Neural cell (in vitro differentiated cells): ENCODE measurements around the gene MT1H. TPM values are rescaled to one million over a fixed set of nuclear protein-coding genes. Genes with fewer than 3 reads are reported as not detected.

Experiments
- H2AFZ ChIP-seq: fragments of 200-600, 300-800 bp; sonication (generic), shearing (Covaris generic); 2 replicates; pipeline ENCODE4 v1.6.0; 2014; ENCODE audit warnings: low read depth, mild to moderate bottlenecking, antibody characterized with exemption, low read length, moderate library complexity
- H3F3A ChIP-seq: fragments of 200-600 bp; shearing (Covaris generic); 2 replicates; pipeline ENCODE4 v1.6.1; 2016; ENCODE audit warnings: mild to moderate bottlenecking, moderate library complexity, mixed read lengths, antibody characterized with exemption, low read length; ENCODE audit not compliant: insufficient read depth, poor library complexity, severe bottlenecking
- H3K27ac ChIP-seq: fragments of 200-600, 300-800 bp; sonication (generic), shearing (Covaris generic); 2 replicates; pipeline ENCODE4 v1.5.1; 2014; ENCODE audit warnings: mild to moderate bottlenecking, low read length, moderate library complexity
- H3K27me3 ChIP-seq: fragments of 300-800, 200-600 bp; sonication (generic), shearing (Covaris generic); 2 replicates; pipeline ENCODE4 v1.6.0; 2014; ENCODE audit warnings: mild to moderate bottlenecking, low read depth, low read length, moderate library complexity; ENCODE audit not compliant: insufficient read depth
- H3K36me3 ChIP-seq: fragments of 300-800, 200-600 bp; sonication (generic), shearing (Covaris generic); 2 replicates; pipeline ENCODE4 v1.5.1; 2014; ENCODE audit warnings: mild to moderate bottlenecking, antibody characterized with exemption, low read length, moderate library complexity; ENCODE audit not compliant: insufficient read depth
- H3K4me2 ChIP-seq: fragments of 300-800, 200-600 bp; sonication (generic), shearing (Covaris generic); 2 replicates; pipeline ENCODE4 v1.6.0; 2014; ENCODE audit warnings: mild to moderate bottlenecking, low read length
- H3K4me3 ChIP-seq: fragments of 300-800, 200-600 bp; sonication (generic), shearing (Covaris generic); 2 replicates; pipeline ENCODE4 v1.5.1; 2014; ENCODE audit warnings: mild to moderate bottlenecking, low read length, moderate library complexity
- H3K79me2 ChIP-seq: fragments of 200-600 bp; shearing (Covaris generic); replicated peaks from 2 replicates; pipeline ENCODE4 v1.6.0; 2014; ENCODE audit warnings: mild to moderate bottlenecking, low read length, moderate library complexity; ENCODE audit not compliant: insufficient read depth
- H3K9ac ChIP-seq: fragments of 300-800, 200-600 bp; sonication (generic), shearing (Covaris generic); 2 replicates; pipeline ENCODE4 v1.6.1; 2016; ENCODE audit warnings: mild to moderate bottlenecking, low read length, mixed read lengths
- H3K9me2 ChIP-seq: fragments of 200-600 bp; shearing (Covaris generic); 2 replicates; pipeline ENCODE4 v1.6.1; 2016; ENCODE audit warnings: mild to moderate bottlenecking, low read length, mixed read lengths; ENCODE audit not compliant: insufficient read depth
- H3K9me3 ChIP-seq: fragments of 200-600, 300-800 bp; sonication (generic), shearing (Covaris generic); 2 replicates; pipeline ENCODE4 v1.6.1; 2016; ENCODE audit warnings: mild to moderate bottlenecking, mixed run types, low read length, moderate library complexity, mixed read lengths
- H4K20me1 ChIP-seq: fragments of 200-600 bp; shearing (Covaris generic); 2 replicates; pipeline ENCODE4 v1.6.1; 2016; ENCODE audit warnings: mild to moderate bottlenecking, mixed run types; ENCODE audit not compliant: insufficient read depth
- EP300 ChIP-seq: fragments of 450-650 bp; conservative IDR thresholded peaks from 2 replicates; pipeline ENCODE4 v1.6.1; 2014; ENCODE audit warnings: antibody characterized with exemption, mild to moderate bottlenecking, moderate library complexity; ENCODE audit not compliant: poor library complexity, severe bottlenecking
- EZH2 ChIP-seq: fragments of 200-600, 300-800 bp; shearing (Covaris generic), sonication (generic); IDR thresholded peaks from 2 replicates; pipeline ENCODE4 v1.6.1; 2014; ENCODE audit warnings: antibody characterized with exemption, low read length, borderline replicate concordance, mild to moderate bottlenecking; ENCODE audit not compliant: insufficient read depth, poor library complexity, severe bottlenecking
- MXI1 ChIP-seq: fragments of 450-650 bp; conservative IDR thresholded peaks from 2 replicates; pipeline ENCODE4 v1.6.1; 2014; ENCODE audit warnings: antibody characterized with exemption, mild to moderate bottlenecking; ENCODE audit not compliant: poor library complexity, severe bottlenecking
- POLR2AphosphoS5 ChIP-seq: IDR thresholded peaks from 2 replicates; pipeline ENCODE4 v1.6.1; 2012
- RAD21 ChIP-seq: fragments of 450-650 bp; conservative IDR thresholded peaks from 2 replicates; pipeline ENCODE4 v1.6.1; 2014; ENCODE audit warnings: antibody characterized with exemption, mild to moderate bottlenecking, moderate library complexity
- SMC3 ChIP-seq: fragments of 450-650 bp; conservative IDR thresholded peaks from 2 replicates; pipeline ENCODE4 v1.6.1; 2014; ENCODE audit warnings: antibody characterized with exemption, mild to moderate bottlenecking, moderate library complexity; ENCODE audit not compliant: poor library complexity
- TAF1 ChIP-seq: IDR thresholded peaks from 2 replicates; pipeline ENCODE4 v1.6.1; 2012; ENCODE audit warnings: low read depth
- polyA plus RNA-seq: library from polyadenylated mRNA; depleted of rRNA; stranded (reverse); fragments of >200 nt; gene quantifications from 2 replicates; pipeline ENCODE4 v1.2.3, GENCODE V29; 2014
- TF ChIP-seq, protein P1 (sequence below): IDR thresholded peaks from 2 replicates; pipeline ENCODE4 v1.6.1; 2012; ENCODE audit warnings: borderline replicate concordance
- TF ChIP-seq, protein P2 (sequence below): fragments of 450-650 bp; IDR thresholded peaks from 2 replicates; pipeline ENCODE4 v1.5.1; 2014; ENCODE audit warnings: antibody characterized with exemption, mild to moderate bottlenecking, moderate library complexity; ENCODE audit not compliant: poor library complexity, severe bottlenecking

The MT1H gene
- polyA plus RNA-seq, 1 donor from 2014 or later, result not detected

GRCh38 chr16:56669840-56670619, 416 bp downstream of the MT1H start:
- H2AFZ ChIP-seq, result no peak overlapping the region
- H3K9ac ChIP-seq, result no peak overlapping the region
- no peaks in the 10 kb centered on the region for H3K9me2 ChIP-seq
- H4K20me1 ChIP-seq, result no peaks in the 10 kb centered on the region
- no peak overlapping the region for H3K4me3 ChIP-seq
- no peaks in the 10 kb centered on the region for H3F3A ChIP-seq
- H3K9me3 ChIP-seq, result no peaks in the 10 kb centered on the region
- TF ChIP-seq MXI1, result no peak
- no peak for TF ChIP-seq EP300
- TF ChIP-seq POLR2AphosphoS5, result no peak
- TF ChIP-seq, protein P1, sequence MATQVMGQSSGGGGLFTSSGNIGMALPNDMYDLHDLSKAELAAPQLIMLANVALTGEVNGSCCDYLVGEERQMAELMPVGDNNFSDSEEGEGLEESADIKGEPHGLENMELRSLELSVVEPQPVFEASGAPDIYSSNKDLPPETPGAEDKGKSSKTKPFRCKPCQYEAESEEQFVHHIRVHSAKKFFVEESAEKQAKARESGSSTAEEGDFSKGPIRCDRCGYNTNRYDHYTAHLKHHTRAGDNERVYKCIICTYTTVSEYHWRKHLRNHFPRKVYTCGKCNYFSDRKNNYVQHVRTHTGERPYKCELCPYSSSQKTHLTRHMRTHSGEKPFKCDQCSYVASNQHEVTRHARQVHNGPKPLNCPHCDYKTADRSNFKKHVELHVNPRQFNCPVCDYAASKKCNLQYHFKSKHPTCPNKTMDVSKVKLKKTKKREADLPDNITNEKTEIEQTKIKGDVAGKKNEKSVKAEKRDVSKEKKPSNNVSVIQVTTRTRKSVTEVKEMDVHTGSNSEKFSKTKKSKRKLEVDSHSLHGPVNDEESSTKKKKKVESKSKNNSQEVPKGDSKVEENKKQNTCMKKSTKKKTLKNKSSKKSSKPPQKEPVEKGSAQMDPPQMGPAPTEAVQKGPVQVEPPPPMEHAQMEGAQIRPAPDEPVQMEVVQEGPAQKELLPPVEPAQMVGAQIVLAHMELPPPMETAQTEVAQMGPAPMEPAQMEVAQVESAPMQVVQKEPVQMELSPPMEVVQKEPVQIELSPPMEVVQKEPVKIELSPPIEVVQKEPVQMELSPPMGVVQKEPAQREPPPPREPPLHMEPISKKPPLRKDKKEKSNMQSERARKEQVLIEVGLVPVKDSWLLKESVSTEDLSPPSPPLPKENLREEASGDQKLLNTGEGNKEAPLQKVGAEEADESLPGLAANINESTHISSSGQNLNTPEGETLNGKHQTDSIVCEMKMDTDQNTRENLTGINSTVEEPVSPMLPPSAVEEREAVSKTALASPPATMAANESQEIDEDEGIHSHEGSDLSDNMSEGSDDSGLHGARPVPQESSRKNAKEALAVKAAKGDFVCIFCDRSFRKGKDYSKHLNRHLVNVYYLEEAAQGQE, result no peak
- TF ChIP-seq TAF1, result no peak
- TF ChIP-seq RAD21, result no peak
- TF ChIP-seq EZH2, result no peak
- TF ChIP-seq SMC3, result no peak
- TF ChIP-seq, protein P2, sequence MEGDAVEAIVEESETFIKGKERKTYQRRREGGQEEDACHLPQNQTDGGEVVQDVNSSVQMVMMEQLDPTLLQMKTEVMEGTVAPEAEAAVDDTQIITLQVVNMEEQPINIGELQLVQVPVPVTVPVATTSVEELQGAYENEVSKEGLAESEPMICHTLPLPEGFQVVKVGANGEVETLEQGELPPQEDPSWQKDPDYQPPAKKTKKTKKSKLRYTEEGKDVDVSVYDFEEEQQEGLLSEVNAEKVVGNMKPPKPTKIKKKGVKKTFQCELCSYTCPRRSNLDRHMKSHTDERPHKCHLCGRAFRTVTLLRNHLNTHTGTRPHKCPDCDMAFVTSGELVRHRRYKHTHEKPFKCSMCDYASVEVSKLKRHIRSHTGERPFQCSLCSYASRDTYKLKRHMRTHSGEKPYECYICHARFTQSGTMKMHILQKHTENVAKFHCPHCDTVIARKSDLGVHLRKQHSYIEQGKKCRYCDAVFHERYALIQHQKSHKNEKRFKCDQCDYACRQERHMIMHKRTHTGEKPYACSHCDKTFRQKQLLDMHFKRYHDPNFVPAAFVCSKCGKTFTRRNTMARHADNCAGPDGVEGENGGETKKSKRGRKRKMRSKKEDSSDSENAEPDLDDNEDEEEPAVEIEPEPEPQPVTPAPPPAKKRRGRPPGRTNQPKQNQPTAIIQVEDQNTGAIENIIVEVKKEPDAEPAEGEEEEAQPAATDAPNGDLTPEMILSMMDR, result no peak
- H3K36me3 ChIP-seq, result no peaks in the 10 kb centered on the region
- no peak overlapping the region for H3K4me2 ChIP-seq
- no peaks in the 10 kb centered on the region for H3K79me2 ChIP-seq
- peaks cover 93% of the 10 kb centered on the region for H3K27me3 ChIP-seq
- no peak overlapping the region for H3K27ac ChIP-seq

DNA sequence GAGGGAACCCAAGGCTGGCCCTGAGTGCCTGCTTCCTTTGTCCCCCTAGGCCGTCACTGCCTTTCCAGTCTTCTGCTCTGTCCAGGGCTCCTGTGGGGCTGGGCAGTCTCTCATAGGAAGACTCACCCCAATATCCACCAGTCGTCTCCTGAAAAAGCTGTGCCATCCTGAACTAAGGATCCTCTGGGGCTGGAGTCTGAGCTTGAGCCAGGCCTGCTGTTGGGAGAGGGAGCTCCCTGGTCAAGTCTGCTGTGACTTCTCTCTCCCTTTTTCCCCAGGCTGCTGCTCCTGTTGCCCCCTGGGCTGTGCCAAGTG, 963 bp downstream of the MT1H start:
- H3K27me3 ChIP-seq, result peaks cover 93% of the 10 kb centered on the region

More for the DNA sequence above, 963 bp downstream of the MT1H start:
- Histone ChIP-seq H3K9ac (no peak overlapping the region), H4K20me1 (no peaks in the 10 kb centered on the region), H3F3A (no peaks in the 10 kb centered on the region), H3K4me3 (no peak overlapping the region), H3K9me3 (no peaks in the 10 kb centered on the region), H3K36me3 (no peaks in the 10 kb centered on the region), H3K9me2 (no peaks in the 10 kb centered on the region), H3K79me2 (no peaks in the 10 kb centered on the region), H3K27ac (no peak overlapping the region), H2AFZ (no peak overlapping the region), H3K4me2 (no peak overlapping the region)
- TF ChIP-seq EZH2 (no peak), RAD21 (no peak), EP300 (no peak), SMC3 (no peak)
- TF ChIP-seq, protein P2, result no peak
- TF ChIP-seq, protein P1, result no peak
